CD4-positive, alpha-beta T cell treated with Interferon alpha-2 for 1 hour (primary cell): ENCODE results near the gene AKAP9.
"Not testable (repeated sequence)": the region's sequence is repeated elsewhere in the genome, so short reads cannot be mapped to it uniquely, and the experiment has no call there.

Experiments used
- DNase-seq, 2 donors: peaks; one replicate each; pipeline ENCODE4 v3.0.0-alpha.2; 2020 to 2022

Gene AKAP9

DNA sequence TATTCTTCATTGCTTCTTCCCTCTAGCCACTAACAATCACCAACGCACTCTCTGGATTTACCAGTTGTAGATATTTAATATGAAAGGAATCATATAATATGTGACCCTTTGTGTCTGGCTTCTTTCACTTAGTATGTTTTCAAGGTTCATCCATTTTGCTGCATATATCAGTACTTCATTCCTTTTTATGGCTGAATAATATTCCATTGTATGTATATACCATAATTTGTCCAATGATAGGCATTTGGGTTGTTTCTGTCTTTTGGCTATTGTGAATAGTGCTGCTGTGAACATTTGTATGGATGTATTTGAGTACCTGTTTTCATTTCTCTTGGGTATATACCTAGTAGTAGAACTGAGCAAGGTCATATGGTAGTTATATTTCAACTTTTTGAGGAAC, 7.3 kb downstream of the AKAP9 start:
- no peak for DNase-seq

DNA sequence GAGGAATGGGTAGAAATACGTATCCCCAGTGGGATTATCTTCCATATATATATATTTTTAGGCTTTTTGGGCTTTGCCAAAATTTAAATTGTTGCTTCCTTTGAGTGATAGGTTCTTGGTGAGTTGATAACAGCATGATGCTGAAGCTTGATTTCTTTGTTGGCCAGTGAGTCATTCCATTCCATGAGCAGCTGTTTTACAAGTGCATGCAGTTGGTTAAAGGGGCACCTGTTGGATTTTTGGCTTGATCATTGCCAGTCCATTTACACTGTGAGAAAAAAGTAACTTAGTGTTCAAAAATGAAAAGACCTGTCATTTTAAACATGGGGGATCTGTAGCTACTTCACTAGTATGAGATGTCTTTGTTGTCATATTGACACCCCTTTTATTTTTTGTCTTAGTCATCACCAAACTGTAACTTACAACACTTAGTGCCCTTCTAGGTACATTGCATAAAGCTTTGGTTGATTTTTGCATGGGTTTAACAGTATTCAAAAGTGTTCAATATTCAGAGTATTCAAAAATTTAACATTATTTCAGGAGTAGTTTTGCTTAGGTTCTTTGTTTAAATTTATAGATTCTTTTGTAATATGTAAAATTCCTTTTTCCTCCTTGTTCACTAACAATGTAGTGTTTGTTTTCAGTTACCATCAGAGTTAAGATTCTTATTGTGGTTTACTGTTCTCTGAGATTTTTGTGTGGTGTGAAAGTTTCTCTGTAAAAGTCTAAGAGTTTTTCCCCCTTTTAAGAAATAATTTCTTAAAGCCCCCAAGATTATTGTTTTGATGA, 8.8 kb downstream of the AKAP9 start:
- no peak for DNase-seq

DNA sequence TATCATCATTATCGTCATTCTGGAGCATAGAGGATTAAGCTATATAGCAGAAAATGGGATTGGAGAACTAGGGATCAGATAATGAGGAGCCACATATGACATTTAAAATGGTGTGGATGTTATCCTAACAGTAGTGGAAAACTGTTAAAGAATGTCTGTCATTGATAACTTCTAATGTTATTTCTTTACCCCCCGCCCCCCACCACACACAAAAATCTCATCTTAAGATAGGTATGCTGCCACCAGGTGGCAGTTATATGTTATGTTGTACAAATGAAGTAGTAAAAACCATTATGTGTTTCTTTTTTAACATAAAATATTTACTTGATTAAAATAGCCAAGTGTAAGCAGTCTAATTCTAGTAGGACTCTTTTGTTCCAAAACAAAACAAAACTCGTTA, 13.0 kb downstream of the AKAP9 start:
- DNase-seq = peak in 1 of 2 donors; percentile 16

DNA sequence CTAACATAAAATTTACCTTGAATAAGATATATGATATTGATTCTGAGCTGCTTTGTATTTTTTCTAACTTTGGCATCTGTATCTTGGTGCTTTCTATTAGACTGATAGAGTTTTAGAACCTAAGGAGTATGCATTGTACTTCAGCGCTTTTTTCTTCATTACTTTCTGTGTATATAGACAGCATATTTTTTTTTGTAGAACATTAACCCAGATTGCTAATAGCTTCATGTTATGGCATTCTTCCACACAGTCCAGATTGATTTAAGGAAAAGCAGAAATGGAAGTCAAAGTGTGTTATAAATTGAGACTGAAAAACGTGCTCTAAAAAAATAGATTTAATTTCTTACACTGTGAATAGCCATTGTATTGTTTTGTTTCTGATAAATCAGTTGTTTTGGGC, 15.8 kb downstream of the AKAP9 start:
- DNase-seq = not testable (repeated sequence)

DNA sequence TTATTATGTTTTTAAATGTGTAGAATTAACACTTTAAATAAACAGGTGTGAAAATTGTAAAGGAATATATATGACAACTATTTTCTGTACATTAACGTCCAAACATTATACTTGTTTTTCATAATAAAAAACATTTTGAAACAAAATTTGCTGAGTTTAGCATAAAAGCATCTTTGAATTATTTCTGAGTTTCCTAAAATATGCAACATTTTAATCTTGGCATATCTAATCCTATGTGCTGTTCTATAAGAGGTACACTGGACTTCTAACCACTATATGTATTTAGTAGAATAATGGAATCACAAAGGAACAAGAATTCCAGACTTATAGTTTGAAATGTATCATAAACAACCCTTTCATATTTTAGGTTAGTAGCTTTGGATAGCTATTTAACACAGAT, 16.6 kb downstream of the AKAP9 start:
- no peak for DNase-seq

DNA sequence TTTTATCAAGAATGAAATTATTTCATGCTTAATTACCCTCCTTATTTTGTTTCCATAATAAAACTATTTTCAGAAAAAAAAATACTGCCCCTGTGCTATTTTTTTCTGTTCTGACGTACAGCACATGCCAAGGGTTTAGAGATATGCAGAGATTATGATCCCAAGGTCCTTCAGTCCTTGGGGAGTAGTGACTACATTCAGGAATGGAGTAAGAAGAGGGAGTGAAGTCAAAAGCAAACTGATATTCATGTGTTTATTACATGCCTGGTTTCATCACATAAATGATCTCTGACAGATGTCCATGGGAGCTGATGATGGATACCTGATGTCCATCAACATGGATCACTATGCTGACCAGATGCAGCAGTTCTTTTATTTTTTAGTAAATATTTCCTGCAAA, 17.2 kb downstream of the AKAP9 start:
- no peak for DNase-seq

DNA sequence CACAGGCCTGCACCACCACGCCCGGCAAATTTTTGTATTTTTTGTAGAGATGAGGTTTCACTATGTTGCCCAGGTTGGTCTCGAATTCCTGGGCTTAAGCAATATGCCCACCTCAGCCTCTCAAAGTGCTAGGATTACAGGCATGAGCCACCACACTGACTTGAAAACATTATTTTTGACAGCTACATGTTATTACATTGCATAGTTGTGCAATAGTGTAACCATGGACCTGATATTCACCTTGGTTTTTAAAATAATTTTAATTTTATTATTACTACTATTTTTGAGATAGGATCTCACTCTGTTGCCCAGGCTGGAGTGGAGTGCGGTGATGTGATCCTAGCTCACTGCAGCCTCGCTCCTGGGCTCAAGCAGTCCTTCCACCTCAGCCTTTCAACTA, 18.4 kb downstream of the AKAP9 start:
- DNase-seq = no peak

DNA sequence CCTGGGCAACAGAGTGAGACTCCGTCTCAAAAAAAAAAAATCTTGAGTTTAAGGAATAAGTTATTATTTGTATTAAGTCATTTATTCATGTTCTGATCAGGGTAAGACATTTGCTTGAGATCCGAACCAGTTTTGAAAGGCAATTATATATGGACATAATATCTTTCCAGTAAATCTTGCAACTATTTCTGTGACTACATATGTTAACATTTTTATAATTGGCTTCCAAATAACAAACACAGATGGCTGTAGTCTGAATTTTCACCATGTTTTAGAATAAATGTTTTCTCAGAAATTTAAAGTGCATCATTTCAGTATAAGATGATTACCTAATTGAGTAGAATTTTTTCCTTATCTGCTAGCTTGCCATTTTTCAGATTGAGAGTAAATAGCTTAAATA, 21.2 kb downstream of the AKAP9 start:
- DNase-seq = no peak

DNA sequence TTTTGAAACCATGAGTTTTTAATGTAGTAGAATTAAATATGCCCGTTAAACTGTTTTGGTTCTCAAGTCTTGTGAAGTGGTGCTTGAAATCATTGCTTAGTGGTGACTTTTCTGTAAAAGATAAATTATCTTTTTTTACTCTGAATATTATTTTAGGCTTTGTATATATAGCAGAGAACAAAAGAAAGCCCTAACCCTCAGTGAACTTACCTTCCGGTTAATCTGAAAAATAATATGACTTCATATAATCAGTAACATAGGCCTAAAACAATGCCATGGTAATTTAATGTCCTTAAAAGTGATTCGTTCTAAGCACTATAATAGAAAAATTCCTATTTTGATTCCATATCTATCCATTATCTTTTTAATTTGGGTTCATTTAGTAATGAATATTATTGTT, 21.8 kb downstream of the AKAP9 start:
- DNase-seq = no peak

DNA sequence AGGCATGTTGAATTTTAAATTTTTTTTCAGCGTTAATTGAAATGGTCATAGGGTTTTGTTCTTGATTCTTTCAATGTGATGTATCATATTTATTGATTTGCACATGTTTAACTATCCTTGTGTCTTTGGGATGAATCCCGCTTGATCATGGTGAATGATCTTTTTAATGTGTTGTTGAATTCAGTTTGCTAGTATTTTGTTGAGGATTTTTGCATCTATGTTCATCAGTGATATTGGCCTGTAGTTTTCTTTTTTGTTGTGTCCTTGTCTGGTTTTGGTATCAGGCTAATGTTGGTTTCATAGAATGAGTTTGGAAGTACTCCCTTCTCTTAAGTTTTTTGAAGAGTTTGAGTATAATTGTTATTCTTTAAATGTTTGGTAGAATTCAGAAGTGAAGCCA, 26.9 kb downstream of the AKAP9 start:
- not testable (repeated sequence) for DNase-seq

DNA sequence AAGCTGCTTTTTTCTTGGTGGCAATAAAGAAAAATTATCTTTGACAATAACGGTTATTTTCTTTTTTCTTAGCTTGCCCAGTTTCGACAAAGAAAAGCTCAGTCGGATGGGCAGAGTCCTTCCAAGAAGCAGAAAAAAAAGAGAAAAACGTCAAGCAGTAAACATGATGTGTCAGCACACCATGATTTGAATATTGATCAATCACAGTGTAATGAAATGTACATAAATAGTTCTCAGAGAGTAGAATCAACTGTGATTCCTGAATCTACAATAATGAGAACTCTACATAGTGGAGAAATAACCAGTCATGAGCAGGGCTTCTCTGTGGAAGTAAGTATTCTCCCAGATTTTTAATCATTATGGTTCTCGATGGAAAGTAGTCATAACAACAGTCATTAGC, 33.0 kb downstream of the AKAP9 start:
- DNase-seq = no peak

DNA sequence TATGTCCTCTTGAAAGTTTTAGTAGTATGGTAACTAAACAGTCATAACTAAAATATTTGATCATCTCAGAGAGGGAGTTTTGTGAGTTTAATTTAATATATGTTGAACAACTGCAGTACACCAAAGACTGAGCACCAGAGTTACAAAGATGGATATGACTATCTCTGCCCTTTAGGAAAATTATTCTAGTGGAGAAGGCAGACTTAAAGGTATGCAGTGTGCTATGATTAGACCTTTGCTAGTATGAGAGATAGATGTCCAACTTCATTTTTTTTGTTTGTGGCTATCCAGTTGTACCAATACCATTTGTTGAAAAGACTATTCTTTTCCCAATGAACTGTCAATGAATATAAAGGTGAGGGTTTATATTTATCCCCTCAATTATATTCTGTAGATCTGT, 33.4 kb downstream of the AKAP9 start:
- DNase-seq = no peak

DNA sequence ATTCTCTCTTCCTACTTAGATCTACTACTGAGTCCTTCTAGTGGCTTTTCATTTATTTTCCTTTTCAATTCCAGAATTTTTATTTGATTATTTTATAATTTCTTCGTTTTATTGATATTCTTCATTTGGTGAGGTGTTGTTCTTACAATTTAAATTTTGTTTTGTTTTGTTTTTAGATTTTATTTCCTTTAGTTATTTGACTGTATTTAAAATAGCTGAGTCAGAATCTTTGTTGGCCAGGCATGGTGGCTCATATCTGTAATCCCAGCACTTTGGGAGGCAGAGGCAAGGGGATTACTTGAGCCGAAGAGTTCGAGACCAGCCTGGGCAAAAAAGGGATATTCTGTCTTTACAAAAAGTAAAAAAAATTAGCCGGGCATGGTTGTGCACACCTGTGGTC, 36.1 kb downstream of the AKAP9 start:
- DNase-seq = no peak

DNA sequence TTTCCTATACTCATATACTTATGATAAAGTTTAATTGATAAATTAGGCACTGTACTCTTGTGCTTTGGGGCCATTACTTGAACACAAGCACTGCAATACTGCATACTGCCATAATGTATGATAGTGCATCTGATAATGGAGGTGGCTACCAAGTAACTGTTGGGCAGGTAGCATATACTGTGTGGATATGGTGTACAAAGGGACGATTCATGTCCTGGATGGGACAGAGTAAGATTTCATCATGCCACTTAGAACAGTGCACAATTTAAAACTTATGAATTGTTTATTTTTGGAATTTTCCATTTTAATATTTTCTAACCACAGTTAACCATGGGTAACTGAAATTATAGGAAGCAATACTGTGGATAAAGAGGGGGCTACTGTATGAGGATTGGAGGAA, 38.9 kb downstream of the AKAP9 start:
- DNase-seq = no peak

DNA sequence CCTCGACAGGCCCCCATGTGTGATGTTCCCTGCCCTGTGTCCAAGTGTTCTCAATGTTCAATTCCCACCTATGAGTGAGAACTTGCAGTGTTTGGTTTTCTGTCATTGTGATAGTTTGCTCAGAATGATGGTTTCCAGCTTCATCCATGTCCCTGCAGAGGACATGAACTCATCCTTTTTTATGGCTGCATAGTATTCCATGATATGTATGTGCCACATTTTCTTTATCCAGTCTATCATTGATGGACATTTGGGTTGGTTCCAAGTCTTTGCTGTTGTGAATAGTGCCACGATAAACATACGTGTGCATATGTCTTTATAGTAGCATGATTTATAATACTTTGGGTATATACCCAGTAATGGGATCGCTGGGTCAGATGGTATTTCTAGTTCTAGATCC, 41.7 kb downstream of the AKAP9 start:
- not testable (repeated sequence) for DNase-seq

DNA sequence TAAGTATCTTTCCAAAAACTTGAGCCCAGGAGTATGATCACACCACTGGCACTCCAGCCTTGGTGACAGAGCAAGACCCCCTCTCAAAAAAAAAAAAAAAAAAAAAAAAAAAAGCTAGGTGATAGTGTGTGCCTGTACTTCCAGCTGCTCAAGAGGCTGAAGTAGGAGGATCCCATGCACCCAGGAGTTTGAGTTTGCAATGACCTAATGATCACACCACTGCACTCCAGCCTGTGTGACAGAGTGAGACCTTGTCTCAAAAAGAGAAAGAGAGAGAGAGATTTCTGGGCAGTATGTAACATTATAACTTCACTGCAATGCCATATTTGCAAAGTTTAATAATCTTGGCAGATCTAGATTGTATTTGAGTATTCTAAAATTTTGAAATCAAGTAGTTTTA, 47.6 kb downstream of the AKAP9 start:
- no peak for DNase-seq

DNA sequence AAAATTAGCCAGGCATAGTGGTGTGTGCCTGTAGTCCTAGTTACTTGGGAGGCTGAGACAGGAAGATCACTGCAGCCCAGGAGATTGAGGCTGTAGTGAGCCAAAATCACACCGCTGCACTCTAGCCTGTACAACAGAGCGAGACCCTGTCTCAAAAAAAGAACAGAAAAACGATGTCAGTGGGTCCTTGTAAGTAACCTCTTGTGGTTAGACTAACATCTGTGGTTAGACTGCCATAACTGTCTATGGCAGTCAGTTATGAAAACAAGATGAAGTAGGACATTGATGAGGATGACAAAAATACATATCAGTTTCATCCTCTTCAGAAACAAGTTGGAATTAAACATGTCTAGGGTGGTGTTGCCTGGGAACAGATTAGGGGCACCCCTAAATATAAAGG, 53.3 kb downstream of the AKAP9 start:
- DNase-seq = no peak

DNA sequence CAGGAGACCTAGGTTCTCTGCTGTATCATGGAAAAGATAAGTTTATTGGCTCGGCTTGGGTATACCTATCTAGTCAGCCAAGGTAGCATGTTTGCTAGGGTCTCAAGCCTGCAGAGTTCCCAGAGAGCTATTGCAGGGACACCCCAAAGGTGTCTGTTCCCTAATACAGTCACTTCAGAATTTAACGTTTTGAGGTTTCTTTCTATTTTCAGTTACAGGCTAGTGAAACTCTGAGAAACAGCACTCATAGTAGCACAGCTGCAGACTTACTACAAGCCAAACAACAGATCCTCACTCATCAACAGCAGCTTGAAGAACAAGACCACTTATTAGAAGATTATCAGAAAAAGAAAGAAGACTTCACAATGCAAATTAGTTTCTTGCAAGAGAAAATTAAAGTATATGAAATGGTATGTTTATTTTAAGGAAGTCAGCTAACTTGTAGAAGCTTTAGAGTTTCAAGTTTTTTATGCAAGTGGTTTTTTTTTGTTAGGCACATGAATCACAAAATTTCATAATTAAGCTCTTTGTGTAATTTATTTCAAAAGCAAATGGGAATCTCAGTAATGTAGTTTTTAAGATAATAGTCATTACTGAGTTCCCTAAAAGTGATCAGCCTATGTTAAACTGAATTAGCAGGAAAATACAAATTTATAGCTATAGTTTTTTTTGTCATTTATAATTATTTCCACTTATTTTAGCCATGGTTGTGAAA, 54.9 kb downstream of the AKAP9 start:
- DNase-seq = no peak

DNA sequence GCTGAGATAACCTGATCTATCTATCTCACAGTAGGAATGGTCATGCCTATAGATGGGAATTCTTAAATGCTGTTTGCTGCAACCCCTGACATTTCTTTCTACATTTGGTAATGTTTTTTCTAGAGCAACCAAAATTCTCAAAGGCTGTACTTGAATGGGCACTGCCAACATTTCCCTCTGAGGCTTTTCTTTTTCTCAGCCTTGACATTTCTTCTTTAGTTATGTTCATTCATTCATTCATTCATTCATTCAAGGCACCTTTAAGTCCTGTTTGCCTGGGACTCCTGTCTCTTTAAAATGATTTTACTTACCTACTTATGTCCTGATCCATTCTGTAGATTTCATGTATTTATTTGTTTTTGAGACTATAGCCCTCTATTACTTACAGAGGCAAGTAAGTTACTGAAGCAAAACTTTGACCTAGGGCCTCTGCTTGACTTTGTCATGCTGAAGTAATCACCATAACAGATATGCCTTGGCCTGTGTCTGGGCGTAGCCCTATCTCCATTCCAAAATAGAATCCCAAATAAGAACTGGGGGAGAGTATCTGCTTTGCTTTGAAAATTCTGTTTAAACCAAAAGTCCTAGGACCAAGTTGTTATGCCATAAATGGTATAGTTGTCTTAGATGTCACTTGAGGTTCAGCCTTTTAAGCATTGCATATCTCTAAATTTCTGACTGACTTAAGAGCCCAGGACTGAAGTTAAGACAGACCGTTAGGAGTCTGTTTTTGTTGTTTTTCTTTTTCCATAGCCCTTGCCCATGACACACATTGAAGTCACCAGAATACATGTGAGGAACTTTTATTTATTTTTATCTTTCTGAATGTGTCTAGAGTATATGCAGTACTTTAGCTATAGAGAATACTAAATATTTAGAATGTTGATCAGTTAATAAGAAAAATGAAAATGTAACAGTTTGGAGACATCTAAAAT, 59.2 kb downstream of the AKAP9 start:
- no peak for DNase-seq

DNA sequence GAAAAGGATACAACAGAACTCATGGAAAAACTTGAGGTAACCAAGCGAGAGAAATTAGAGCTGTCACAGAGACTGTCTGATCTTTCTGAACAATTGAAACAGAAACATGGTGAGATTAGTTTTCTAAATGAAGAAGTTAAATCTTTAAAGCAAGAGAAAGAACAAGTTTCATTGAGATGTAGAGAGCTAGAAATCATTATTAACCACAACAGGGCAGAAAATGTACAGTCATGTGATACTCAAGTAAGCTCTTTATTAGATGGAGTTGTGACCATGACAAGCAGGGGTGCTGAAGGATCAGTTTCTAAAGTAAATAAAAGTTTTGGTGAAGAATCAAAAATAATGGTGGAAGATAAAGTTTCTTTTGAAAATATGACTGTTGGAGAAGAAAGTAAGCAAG, 62.1 kb downstream of the AKAP9 start:
- no peak for DNase-seq

DNA sequence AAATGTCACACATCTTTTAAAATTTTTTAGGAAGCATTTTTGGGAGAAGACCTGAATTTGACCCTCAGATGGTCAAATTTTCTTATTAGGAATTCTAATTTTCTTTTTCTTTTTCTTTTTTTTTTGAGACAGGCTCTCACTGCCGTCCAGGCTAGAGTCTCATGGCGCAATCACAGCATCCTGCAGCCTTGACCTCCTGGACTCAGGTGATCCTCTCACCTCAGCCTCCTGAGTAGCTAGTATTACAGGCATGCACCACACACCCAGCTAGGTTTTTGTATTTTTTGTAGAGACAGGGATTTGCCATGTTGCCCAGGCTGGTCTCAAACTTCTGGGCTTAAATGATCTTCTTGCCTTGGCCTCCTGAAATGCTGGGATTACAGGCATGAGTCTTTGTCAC, 65.4 kb downstream of the AKAP9 start:
- DNase-seq = no peak

DNA sequence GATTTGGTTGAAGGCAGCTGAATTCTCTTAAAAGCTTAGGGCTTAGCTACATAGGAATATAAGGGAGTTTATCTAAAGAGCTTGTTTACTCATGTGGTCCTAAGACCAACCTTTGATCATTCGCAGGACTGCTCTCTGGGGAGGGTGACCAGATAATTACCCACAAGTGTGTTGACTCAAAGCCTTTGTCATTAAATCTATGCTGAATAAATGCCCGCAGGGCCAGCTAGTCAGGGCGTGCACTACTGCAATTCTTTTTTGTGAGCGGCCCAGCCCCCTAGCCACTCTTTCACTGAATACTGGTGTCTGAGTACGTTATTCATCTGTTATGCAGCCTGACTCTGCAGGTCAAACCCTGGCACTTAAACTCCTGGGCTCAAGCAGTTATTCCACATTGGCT, 69.6 kb downstream of the AKAP9 start:
- no peak for DNase-seq

DNA sequence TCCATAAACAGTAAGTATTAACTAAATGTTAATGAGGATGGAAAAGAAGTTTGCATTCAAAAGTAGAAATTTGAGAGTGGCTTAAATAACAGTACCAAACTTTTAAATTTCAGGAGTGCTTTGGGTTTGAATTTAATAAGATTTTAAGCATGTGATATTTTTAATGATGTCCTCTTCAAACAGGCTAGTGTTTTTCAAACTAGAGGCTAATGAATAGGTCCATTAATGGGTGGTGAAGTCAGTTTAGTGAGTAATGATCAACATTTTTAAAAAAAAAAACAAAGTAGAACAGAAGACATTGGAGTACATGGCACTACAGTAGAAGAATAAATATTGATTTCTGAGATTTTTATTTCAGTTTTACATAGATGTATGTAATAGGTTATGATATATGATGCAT, 72.9 kb downstream of the AKAP9 start:
- DNase-seq = no peak

DNA sequence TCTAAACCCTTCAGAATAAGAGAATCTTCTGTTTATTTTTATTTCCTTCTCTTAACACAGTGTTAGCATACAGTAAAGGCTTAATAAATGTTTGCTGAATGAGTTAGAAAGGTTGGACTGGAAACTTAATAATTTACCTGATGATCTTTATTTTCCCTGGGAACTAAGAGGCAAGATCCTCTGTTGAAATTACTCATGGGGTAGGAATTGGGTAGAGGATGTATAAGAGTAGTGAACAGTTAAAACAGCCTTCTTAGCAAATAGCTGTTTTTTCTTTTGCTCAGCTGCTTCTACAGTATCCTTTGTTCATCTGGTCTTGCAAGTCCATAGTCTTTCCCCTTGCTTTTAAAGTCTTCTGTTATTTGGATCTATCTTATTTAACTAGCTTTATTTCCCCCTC, 80.0 kb downstream of the AKAP9 start:
- DNase-seq = no peak
